Caco-2 (cell line): ENCODE data around the gene STARD10. TPM values are rescaled to one million over a fixed set of nuclear protein-coding genes. Genes with fewer than 3 reads are reported as not detected.

Experiments
- BruUV-seq: library from RNA; stranded (reverse); fragments of 400-500 nt; replicated peaks from 2 replicates; lab custom pipeline; 2021; lab: Mats Ljungman, UMichigan
- CTCF ChIA-PET: fragments of 300-600 bp; sonication (Branson Sonifier 250); formaldehyde crosslinking; loops from one replicate; lab custom pipeline; 2022; ENCODE audit warnings: antibody characterized with exemption; lab: Charles Lee
- POLR2A ChIA-PET: fragments of 300-600 bp; sonication (Branson Sonifier 250); formaldehyde crosslinking; loops from one replicate; lab custom pipeline; 2022; ENCODE audit warnings: antibody characterized with exemption; lab: Charles Lee
- DNase-seq, 2 experiments: peaks; one replicate each; pipeline versions ENCODE4 v3.0.0 to v3.0.0-alpha.2; 2020 to 2022
- H3K27me3 ChIP-seq: replicated peaks from 2 replicates; pipeline ENCODE4 v1.6.0; 2011; ENCODE audit warnings: low read length; ENCODE audit not compliant: control insufficient read depth, insufficient read depth
- H3K36me3 ChIP-seq: 2 replicates; pipeline ENCODE4 v1.5.1; 2011; ENCODE audit warnings: low read length; ENCODE audit not compliant: control insufficient read depth, insufficient read depth
- H3K4me1 ChIP-seq: fragments of 250-450 bp; sonication (Bioruptor Pico); 2 replicates; pipeline ENCODE4 v1.5.1; 2020; ENCODE audit warnings: mild to moderate bottlenecking
- H3K4me3 ChIP-seq: 2 replicates; pipeline ENCODE4 v1.5.1; 2011; ENCODE audit warnings: low read depth, mild to moderate bottlenecking, control low read depth, low read length
- H3K9me3 ChIP-seq: fragments of 250-450 bp; sonication (Bioruptor Pico); 2 replicates; pipeline ENCODE4 v1.5.1; 2020; ENCODE audit warnings: mild to moderate bottlenecking, moderate library complexity
- H3K27ac Mint-ChIP-seq: one replicate; pipeline ENCODE4 v1.8.0; 2022; ENCODE audit warnings: mixed read lengths; ENCODE audit not compliant: unreplicated experiment
- H3K27me3 Mint-ChIP-seq: one replicate; pipeline ENCODE4 v1.8.0; 2022; ENCODE audit warnings: mixed read lengths; ENCODE audit not compliant: insufficient read depth, unreplicated experiment
- H3K36me3 Mint-ChIP-seq: one replicate; pipeline ENCODE4 v1.8.0; 2022; ENCODE audit warnings: mild to moderate bottlenecking, mixed read lengths; ENCODE audit not compliant: insufficient read depth, unreplicated experiment
- H3K4me1 Mint-ChIP-seq: one replicate; pipeline ENCODE4 v1.8.0; 2022; ENCODE audit warnings: low read depth, mixed read lengths; ENCODE audit not compliant: unreplicated experiment
- H3K4me3 Mint-ChIP-seq: one replicate; pipeline ENCODE4 v1.8.0; 2022; ENCODE audit warnings: mild to moderate bottlenecking, moderate library complexity, mixed read lengths; ENCODE audit not compliant: unreplicated experiment
- H3K9me3 Mint-ChIP-seq: one replicate; pipeline ENCODE4 v1.8.0; 2022; ENCODE audit warnings: mixed read lengths; ENCODE audit not compliant: unreplicated experiment
- CTCF ChIP-seq, 2 experiments: fragments of 200-600 bp in 1 of 2; IDR thresholded peaks; 1 replicate in 1 of 2; 2 replicates in 1 of 2; pipeline versions ENCODE4 v1.5.1 to v1.8.0; 2011 to 2022; ENCODE audit warnings: antibody characterized with exemption in 1 of 2, control low read depth in 1 of 2, inconsistent platforms in 1 of 2, low read depth in 1 of 2, low read length in 1 of 2, mild to moderate bottlenecking in 1 of 2, moderate library complexity in 1 of 2; ENCODE audit not compliant: insufficient read depth in 1 of 2, severe bottlenecking in 1 of 2, unreplicated experiment in 1 of 2
- intact Hi-C: fragments of 100-400 bp; cut with micrococcal nuclease; formaldehyde crosslinking; loops from one replicate; pipeline ENCODE4 v1.10.0; 2022; ENCODE audit not compliant: unreplicated experiment
- total RNA-seq: library from RNA; stranded (reverse); gene quantifications from 2 replicates; pipeline ENCODE4 v1.2.3, GENCODE V29; 2022

STARD10 gene
- total RNA-seq, 1 experiment from 2014 or later: 492 TPM

- intact Hi-C loops: no loop called here
Measured at GRCh38 chr11:72784662-72785061, 9.2 kb downstream of the STARD10 start.

GRCh38 chr11:72783144-72783905, 10.5 kb downstream of the STARD10 start:
- intact Hi-C loops: no loop called here
- Mint-ChIP-seq H3K36me3 (peaks cover 50% of the 10 kb centered on the region), H3K4me3 (peak overlapping the region; percentile 74), H3K9me3 (no peaks in the 10 kb centered on the region), H3K27ac (peak overlapping the region; percentile 99), H3K4me1 (peaks cover 72% of the 10 kb centered on the region), H3K27me3 (no peaks in the 10 kb centered on the region)
- H3K4me3 ChIP-seq: no peak overlapping the region
- no peaks in the 10 kb centered on the region for H3K27me3 ChIP-seq
- no peak for DNase-seq
- ChIA-PET CTCF (interaction anchor here (0.6 to 7.9 kb wide), 3 partner anchors 10 to 30 kb away, joined by 3 to 74 read pairs (median 12); partner anchors contain the start of gene STARD10), POLR2A (interaction anchor here (0.5 to 1.3 kb wide), 2 partner anchors 8 to 15 kb away, joined by 5 to 7 read pairs; no protein-coding TSS in a partner anchor)
- H3K9me3 ChIP-seq: no peaks in the 10 kb centered on the region
- H3K4me1 ChIP-seq: peaks cover 85% of the 10 kb centered on the region
- TF ChIP-seq CTCF (IDR thresholded peaks at IDR 0.05; ENCODE audit: insufficient read depth in 1 of 2, low read depth in 1 of 2, low read length in 1 of 2, severe bottlenecking in 1 of 2, unreplicated experiment in 1 of 2): no peak
- no TSS peak for BruUV-seq
- H3K36me3 ChIP-seq: peaks cover 15% of the 10 kb centered on the region

More at GRCh38 chr11:72784662-72785061, 9.2 kb downstream of the STARD10 start:
- peak overlapping the region; percentile 48 for H3K4me3 Mint-ChIP-seq
- H3K27me3 Mint-ChIP-seq: no peaks in the 10 kb centered on the region
- Histone ChIP-seq H3K4me1 (peaks cover 85% of the 10 kb centered on the region), H3K36me3 (peaks cover 11% of the 10 kb centered on the region), H3K4me3 (no peak overlapping the region), H3K27me3 (no peaks in the 10 kb centered on the region), H3K9me3 (no peaks in the 10 kb centered on the region)
- peaks cover 73% of the 10 kb centered on the region for H3K4me1 Mint-ChIP-seq
- no TSS peak for BruUV-seq
- no peaks in the 10 kb centered on the region for H3K9me3 Mint-ChIP-seq
- TF ChIP-seq CTCF (IDR thresholded peaks at IDR 0.05; ENCODE audit: insufficient read depth in 1 of 2, low read depth in 1 of 2, low read length in 1 of 2, severe bottlenecking in 1 of 2, unreplicated experiment in 1 of 2): no peak
- peaks cover 38% of the 10 kb centered on the region for H3K36me3 Mint-ChIP-seq
- peak overlapping the region; percentile 99 for H3K27ac Mint-ChIP-seq
- ChIA-PET CTCF (no interaction called here), POLR2A (no interaction called here)
- no peak for DNase-seq

GRCh38 chr11:72782081-72782920, 11.5 kb downstream of the STARD10 start:
- peaks cover 67% of the 10 kb centered on the region for H3K4me1 Mint-ChIP-seq
- peak; percentile 60 to 79 for DNase-seq

More at GRCh38 chr11:72782081-72782920, 11.5 kb downstream of the STARD10 start:
- CTCF ChIA-PET: interaction anchor here (0.6 to 7.9 kb wide), 7 partner anchors 11 to 98 kb away, joined by 3 to 74 read pairs (median 3); partner anchors contain the start of gene STARD10
- Histone ChIP-seq H3K9me3 (no peaks in the 10 kb centered on the region), H3K27me3 (no peaks in the 10 kb centered on the region), H3K4me1 (peaks cover 85% of the 10 kb centered on the region), H3K4me3 (peak overlapping the region; percentile 88), H3K36me3 (peaks cover 20% of the 10 kb centered on the region)
- Mint-ChIP-seq H3K27ac (peak overlapping the region; percentile 99), H3K27me3 (no peaks in the 10 kb centered on the region), H3K9me3 (no peaks in the 10 kb centered on the region), H3K4me3 (peak overlapping the region; percentile 74), H3K36me3 (peaks cover 42% of the 10 kb centered on the region)
- intact Hi-C loops: no loop called here
- POLR2A ChIA-PET: interaction anchor here (0.5 to 1.5 kb wide), 9 partner anchors 9 to 1848 kb away, joined by 3 to 7 read pairs (median 4); partner anchors contain the start of gene STARD10
- TSS peak; percentile 16 for BruUV-seq
- no peak for TF ChIP-seq CTCF (IDR thresholded peaks at IDR 0.05; ENCODE audit: insufficient read depth in 1 of 2, low read depth in 1 of 2, low read length in 1 of 2, severe bottlenecking in 1 of 2, unreplicated experiment in 1 of 2)
